Tongue (tissue), 2 donors: Measurements from ENCODE around the gene WNK2. TPM values are rescaled to one million over a fixed set of nuclear protein-coding genes. Genes with fewer than 3 reads are reported as not detected.

Source experiments
- DNase-seq: peaks from one replicate; pipeline ENCODE4 v3.0.0-alpha.2; 2015
- total RNA-seq: library from RNA; depleted of rRNA; stranded (reverse); fragments of >200 nt; gene quantifications from one replicate; pipeline ENCODE4 v1.2.3, GENCODE V29; 2014

WNK2 gene
- total RNA-seq, 1 donor from 2014 or later: 31.2 TPM

- DNase-seq: no peak
These were observed 16.5 kb downstream of the WNK2 start for GRCh38 chr9:93200449-93200742.

DNA sequence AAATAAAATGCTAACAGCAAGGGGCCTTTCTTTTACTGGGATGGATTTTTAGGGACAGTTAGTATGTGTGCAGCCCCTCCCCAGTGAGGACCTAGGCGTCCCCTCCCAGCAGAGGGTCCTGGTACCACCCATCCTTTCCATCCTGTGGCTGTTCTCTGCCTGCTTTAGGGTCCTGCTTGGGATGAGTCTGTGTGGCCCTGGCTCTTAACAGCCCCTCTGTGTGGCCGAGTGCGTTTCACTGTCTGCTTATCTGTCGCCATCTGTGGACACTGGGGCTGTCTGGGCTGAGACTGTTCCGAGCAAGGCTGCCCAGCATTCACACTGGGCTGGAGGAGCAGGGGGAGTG, 17.0 kb downstream of the WNK2 start:
- no peak for DNase-seq

GRCh38 chr9:93203026-93203717, 19.2 kb downstream of the WNK2 start:
- DNase-seq: no peak

GRCh38 chr9:93203718-93204469, 20.0 kb downstream of the WNK2 start:
- no peak for DNase-seq

DNA sequence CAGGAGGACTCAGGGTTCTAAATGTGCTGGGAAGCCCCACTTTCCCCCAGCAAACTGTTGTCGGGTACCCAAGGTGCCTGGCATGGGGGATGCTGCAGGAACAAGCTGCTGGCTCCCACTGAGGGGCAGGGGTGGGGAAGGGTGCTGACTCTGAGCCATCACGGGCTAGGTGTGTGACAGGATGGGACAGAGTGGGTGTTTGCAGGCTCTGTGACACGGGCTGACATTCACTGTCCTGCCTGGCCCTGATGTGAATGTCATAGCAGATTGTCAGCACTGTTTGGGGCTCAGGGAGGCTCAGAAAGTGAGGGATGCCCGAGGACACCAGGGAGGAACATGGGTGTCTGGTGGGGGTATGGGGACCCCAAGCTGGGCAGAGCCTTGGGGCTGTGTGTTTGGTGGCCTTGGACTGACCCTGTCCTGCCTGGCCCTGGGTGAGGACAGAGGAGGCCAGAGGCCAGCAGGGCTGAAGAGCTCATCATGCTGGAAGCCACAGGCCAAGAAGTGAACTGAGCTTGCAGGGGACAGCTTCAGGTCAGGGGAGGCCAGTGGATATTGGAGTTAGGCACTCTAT, 20.6 kb downstream of the WNK2 start:
- no peak for DNase-seq

- DNase-seq: peak; percentile 89
These were observed 21.3 kb downstream of the WNK2 start for GRCh38 chr9:93205045-93205768.

- DNase-seq: no peak
These were observed 22.1 kb downstream of the WNK2 start for GRCh38 chr9:93205896-93206575.

DNA sequence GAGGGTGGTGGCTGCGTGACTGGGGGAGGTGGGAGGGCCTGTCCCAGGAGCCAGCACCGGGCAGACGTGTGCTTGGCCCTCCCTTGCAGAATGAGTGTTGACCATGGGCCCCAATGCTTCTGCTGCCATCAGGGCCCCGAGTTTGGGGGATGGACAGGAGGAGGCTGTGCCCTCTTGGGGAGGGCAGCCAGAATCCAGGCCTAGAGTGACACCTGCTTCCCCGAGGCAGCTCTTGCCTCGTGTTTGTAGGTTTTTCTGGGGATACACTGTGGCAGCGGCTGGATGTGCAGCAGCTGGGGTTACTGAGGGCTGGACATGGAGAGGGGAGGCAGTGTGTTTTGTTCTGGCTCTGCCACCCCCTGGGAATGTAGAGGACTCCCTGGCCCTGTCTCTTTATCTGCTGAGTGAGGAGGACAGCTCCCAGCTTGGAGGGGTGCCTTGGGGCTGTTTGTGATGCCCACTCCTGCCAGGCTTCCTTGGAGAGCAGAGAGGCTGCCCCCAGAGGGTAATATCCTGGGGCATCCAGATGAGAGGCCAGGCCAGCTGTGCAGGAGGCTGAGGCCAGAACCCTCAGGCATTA, 22.7 kb downstream of the WNK2 start:
- peak; percentile 44 for DNase-seq

GRCh38 chr9:93207326-93207814, 23.4 kb downstream of the WNK2 start:
- DNase-seq: peak; percentile 94

DNA sequence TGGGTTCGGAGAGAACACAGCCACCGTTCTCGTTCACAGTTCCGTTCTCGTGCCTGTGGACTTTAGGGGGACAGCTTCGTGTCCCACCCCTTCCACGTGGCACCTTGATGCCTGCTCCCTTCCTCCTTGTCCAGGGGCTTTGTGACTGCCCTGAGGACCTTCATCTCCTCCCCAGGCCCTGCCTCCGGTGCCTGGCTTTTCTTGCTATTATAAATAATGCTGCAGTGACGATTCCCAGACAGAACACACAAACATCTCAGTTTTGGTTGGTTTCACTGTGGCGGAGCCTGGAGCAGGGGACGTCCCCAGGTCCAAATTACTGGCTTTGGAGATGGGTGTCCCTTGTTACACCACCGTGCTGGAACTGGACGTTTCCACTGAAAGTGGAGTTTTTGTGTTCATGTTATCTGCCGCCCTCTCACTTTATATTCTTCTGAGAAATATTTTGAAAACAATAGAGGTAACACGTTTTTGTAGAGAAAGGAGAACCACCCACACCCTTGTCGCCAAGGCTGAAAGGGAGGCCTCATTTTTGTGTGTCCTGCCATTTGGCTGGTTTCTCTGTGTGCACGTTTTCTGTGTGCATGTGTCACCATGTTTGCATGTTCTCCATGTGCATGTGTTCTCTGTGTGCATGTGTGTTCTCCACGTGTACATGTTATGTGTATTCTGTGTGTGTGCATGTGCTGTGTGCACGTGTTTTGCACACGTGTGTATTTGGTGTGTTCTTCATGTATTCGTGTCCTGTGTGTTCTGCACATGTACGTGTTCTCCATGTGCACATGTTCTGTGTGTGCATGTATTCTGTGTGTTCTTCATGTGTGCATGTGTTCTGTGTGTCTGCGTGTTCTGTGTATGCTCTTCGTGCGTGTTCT, 24.2 kb downstream of the WNK2 start:
- no peak for DNase-seq

DNA sequence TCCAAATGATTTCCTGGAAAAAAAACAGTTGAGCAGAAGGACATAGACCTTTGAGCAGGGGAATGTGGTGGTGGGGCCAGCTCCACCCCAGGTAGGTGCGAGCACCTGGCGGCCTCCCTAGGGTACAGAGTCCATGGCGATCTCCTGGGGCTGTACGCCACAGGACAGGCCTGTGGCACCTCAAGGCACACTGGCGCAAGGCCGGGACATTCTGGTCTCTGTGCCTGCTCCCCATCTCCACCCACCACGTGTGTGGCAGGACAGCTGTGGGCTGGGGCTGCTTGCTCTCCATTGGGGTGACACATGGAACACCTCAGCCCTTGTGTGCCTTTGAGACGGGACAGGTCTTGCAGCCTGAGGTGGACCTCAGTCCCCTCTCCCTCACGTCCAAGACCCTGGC, 25.2 kb downstream of the WNK2 start:
- DNase-seq: no peak

- no peak for DNase-seq
These were observed 25.8 kb downstream of the WNK2 start for GRCh38 chr9:93209576-93210323.

DNA sequence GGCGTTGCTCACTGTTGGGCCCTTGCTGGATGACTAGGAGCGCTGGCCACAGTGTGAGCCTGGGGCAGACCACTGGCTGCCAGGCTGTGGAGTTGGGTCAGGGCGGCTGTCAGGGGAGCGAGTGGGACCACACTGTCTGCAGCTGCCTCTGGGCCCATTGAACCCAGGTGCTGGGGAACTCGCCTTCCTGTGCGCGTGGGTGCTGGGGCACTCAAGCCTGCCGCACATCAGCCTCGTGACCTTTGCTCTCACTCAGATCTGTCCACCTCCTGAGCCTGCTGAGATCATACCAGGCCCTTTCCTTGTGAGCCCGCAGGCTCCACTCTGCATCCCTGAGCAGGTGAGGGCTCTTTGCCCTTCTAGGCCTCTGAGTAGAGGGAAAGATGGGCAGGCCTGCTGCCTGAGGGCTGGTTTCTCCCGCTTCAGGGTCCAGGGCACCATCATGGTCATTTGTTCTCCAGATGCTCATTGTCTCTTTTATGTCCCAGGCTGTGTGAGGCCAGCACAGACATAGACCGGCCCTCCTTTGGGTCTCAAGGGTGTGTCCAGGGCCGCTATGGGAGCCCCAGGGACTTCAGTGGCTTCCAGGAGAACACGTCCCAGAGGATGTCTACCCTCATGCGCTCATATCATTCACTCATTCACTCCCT, 26.5 kb downstream of the WNK2 start:
- DNase-seq: no peak

GRCh38 chr9:93210974-93211653, 27.2 kb downstream of the WNK2 start:
- no peak for DNase-seq

GRCh38 chr9:93211654-93212001, 27.7 kb downstream of the WNK2 start:
- no peak for DNase-seq

- DNase-seq: no peak
These were observed 28.5 kb downstream of the WNK2 start for GRCh38 chr9:93212409-93212808.

GRCh38 chr9:93216073-93216365, 32.1 kb downstream of the WNK2 start:
- no peak for DNase-seq

DNA sequence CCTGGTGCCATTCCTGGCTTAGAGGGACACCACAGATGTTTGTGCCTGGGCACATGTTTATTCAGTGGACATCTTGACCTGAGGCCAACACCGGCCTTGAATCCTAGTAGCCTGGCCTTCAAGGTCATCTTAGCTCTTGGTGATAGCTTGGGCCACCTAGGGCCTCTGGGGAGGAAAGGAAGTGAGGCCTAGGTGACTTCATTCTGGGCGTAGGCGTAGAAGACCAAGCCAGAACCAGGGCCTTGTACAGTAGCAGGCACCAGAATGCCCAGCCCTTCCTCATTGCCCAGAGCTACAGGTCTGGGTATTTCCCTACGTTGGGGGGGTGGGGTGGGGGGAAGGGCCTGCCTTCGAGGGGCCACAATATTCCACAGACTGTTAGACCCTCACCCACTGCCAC, 33.8 kb downstream of the WNK2 start:
- DNase-seq: no peak

DNA sequence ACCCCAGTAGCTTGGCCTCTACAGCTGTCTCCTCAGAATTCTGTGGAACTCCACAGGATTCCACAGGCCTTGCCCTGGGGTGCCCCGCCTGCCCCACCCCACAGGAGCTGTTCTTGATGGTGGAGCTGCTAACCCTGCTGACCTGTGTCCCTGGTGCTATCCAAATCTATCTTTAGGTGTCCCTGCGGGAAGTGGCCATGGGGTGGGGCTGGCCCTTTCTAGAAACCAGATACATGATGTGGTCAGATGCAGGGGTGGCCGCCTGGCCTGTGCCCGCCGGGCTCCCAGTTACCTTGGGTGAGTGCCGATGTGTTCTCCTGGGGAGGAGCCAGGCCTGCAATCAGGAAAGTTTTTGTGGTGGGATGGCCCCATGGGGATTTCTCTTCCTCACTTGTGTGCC, 34.2 kb downstream of the WNK2 start:
- DNase-seq: no peak
